Coronary artery (tissue), 2 donors: ENCODE data around the gene GRIA4.

ENCODE experiments used
- DNase-seq: peaks from one replicate; pipeline ENCODE4 v3.0.0-alpha.2; 2017; ENCODE audit warnings: low spot score
- H3K27ac ChIP-seq, 2 donors: fragments of 200-600 bp; sonication (generic); one replicate each; pipeline ENCODE4 v1.5.1; 2016 to 2019
- H3K4me3 ChIP-seq: fragments of 200-600 bp; sonication (generic); 2 replicates; pipeline ENCODE4 v1.5.1; 2016; ENCODE audit warnings: mild to moderate bottlenecking, moderate library complexity
- CTCF ChIP-seq: fragments of 200-600 bp; sonication (generic); IDR thresholded peaks from one replicate; pipeline ENCODE4 v1.5.1; 2019; ENCODE audit warnings: antibody characterized with exemption

Gene GRIA4

DNA sequence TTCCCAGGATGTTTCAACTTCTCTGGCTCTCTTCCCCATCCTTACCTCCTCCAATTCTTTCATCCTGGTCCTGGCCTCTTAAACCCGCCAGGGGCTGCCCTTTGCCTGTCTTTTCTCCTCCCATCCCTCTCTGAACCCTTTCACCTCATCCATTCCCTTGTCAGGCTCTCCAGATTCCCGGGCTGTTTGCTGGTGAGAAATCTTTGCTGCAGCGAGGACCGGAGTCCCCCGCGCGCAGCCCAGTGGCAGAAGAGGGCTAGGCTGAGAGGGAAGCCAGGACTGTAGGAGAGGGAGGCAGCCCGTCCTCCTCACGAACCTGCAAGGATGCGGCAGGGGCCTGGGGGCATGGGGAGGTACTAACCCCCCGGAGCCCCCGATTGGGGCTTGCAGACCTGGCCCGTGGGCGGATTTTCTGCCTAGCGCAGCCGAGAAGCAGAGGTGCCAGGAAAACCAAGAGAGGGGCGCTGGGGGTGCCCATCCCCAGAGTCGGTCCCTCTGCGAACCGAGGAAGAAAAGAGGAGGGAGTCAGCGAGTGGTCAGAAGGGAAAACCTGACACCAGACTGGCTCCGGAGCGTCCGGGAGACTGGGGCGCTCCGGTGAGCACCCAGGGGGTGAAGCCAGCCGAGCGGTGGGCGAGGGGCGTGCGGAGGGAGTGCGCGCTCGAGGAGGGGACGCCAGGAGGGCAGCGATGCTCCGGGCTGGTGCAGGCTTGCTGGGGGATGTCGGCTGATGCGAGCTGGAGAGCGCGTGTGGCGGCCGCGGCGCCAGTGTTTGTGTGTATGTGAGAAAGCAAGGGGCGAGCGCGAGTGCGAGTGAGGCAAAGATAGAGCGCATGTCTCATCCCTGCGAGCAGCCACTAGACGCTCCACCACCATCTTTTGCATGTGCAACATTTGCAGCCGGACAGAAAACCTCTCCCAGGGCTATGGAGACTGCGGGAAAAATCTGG lies at the start of gene GRIA4:
TSS of gene GRIA4 (plus strand) at position 242 of the 950 bp plus-strand sequence. CDS start 925 bp downstream, outside the sequence.
- TF ChIP-seq CTCF, result no peak
- Histone ChIP-seq H3K4me3 (peak within 1 kb of the TSS; percentile 65), H3K27ac (no peak within 1 kb of the TSS)
- DNase-seq, result peak; percentile 71

DNA sequence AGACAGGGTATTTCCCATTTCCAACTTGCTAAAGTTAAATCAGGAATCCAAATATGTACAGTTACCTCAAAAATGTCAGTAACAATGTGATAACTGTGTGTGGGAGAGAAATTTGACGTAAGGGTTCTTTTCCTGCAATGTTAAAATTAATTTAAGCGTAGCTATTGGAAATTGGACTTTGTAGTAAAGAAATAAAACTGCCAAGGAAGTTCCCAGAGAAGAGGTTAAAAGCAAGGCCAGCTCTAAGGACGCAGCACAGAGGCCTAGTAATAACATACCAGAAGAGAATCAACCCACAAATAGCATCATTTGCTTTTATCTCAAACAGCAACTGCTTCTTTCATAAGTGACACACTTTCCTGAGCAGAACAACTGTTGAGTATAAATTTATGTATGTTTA lies 36.8 kb upstream of the GRIA4 start:
- Histone ChIP-seq H3K4me3 (no peak overlapping the region), H3K27ac (no peak overlapping the region)
- TF ChIP-seq CTCF, result no peak
- DNase-seq, result no peak

DNA sequence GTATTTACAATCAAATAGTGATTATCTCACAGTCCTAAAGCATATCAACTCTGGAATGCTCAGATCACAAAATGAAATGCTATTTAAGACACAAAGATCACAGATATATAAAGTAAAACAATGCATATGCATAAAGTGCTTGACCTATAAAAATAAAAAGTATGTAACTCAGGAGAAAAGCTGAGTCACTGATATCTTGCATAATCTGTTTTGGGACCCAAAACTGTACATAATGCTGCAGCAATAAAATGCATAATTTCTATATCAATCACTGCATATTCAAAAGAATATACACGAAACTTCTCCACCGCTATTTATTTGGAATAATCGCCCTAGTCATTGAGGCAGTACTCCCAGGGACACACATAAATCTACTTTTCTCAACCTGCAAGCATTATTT lies 34.9 kb upstream of the GRIA4 start:
- Histone ChIP-seq H3K4me3 (no peak overlapping the region), H3K27ac (no peak overlapping the region)
- TF ChIP-seq CTCF, result no peak
- DNase-seq, result no peak

- DNase-seq, result no peak
- H3K4me3 ChIP-seq, result no peak overlapping the region
- no peak for TF ChIP-seq CTCF
- H3K27ac ChIP-seq, result no peak overlapping the region
Observed at GRCh38 chr11:105577641-105578040, 32.2 kb upstream of the GRIA4 start.

- H3K27ac ChIP-seq, result no peak overlapping the region
- TF ChIP-seq CTCF, result no peak
- no peak overlapping the region for H3K4me3 ChIP-seq
- no peak for DNase-seq
Observed at GRCh38 chr11:105579111-105579510, 30.8 kb upstream of the GRIA4 start.

- H3K27ac ChIP-seq, result no peak overlapping the region
- DNase-seq, result no peak
- no peak for TF ChIP-seq CTCF
- H3K4me3 ChIP-seq, result no peak overlapping the region
Observed at GRCh38 chr11:105582497-105582896, 27.4 kb upstream of the GRIA4 start.

DNA sequence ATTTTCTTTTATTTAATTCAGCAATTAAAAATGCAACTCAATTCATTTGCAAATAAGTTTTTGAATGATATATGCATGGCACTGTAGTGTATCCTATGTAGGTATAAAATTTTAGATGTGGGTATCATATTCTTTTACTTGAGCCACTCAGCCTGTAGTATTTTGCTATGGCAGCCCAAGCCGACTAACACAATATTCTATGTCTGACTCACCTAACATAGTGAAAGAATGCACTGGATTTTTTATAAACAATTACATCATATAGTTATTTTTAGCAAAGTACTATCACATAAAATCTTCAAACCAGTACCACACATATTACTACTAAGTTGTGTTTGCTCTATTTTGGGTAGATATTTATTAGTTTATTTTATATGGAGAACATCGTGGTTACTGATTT lies 21.9 kb upstream of the GRIA4 start:
- no peak for TF ChIP-seq CTCF
- Histone ChIP-seq H3K4me3 (no peak overlapping the region), H3K27ac (no peak overlapping the region)
- no peak for DNase-seq
